Measurements from ENCODE around the gene CHCHD6. TPM values are rescaled to one million over a fixed set of nuclear protein-coding genes. Genes with fewer than 3 reads are reported as not detected.

Gene CHCHD6
- total RNA-seq, 2 donors from 2014 or later, result 9.9 to 15.5 TPM

Other genes with a start within 250 kb of the CHCHD6 start
- gene ZXDC, start 228.3 kb upstream of the CHCHD6 start, total RNA-seq, result 10 to 100 TPM; 27.8 to 32.8 TPM
- not detected for gene UROC1, start 186.5 kb upstream of the CHCHD6 start, total RNA-seq
- gene CHST13, start 180.1 kb upstream of the CHCHD6 start, total RNA-seq, result not detected
- gene C3orf22, start 145.3 kb upstream of the CHCHD6 start, total RNA-seq, result not detected
- gene TXNRD3, start 49.1 kb upstream of the CHCHD6 start, total RNA-seq, result 1 to 10 TPM; 1.9 to 2.9 TPM